ENCODE results near the gene LRP1B.

Gene LRP1B

DNA sequence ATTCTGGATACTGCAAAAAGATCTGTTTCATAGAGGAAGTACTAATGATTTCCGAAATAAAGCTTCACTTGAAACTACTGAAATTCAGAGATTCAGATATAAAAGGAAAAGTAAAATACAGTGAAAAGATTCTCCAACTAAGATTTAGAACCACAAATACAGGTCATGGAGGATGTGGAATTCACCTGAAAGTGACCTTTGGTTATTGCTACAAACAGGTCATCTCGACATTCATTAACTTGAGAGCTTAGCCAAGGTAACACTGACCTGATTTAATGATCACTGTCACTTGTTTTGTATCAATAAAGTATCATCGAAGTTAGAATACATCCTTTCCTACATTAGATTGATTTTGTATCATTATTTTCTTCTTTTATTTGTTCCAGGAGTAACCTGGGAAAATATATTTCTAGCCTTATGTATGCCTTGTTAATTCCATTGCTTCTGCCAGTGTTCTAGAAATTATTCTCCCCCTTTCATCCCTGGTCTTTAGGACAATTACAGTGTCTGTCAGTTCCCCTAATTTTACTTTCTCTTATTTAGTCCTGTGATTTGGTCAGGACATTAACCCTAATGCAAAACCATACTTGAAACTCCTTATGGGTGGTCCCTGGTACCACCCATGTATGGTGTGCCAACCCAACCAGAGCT, 420.1 kb downstream of the LRP1B start:
- H3K4me3 ChIP-seq (ENCODE audit: low read depth, low read length) = no peak overlapping the region
- no peak for DNase-seq (ENCODE audit: low read depth)
- TF ChIP-seq, protein P1, sequence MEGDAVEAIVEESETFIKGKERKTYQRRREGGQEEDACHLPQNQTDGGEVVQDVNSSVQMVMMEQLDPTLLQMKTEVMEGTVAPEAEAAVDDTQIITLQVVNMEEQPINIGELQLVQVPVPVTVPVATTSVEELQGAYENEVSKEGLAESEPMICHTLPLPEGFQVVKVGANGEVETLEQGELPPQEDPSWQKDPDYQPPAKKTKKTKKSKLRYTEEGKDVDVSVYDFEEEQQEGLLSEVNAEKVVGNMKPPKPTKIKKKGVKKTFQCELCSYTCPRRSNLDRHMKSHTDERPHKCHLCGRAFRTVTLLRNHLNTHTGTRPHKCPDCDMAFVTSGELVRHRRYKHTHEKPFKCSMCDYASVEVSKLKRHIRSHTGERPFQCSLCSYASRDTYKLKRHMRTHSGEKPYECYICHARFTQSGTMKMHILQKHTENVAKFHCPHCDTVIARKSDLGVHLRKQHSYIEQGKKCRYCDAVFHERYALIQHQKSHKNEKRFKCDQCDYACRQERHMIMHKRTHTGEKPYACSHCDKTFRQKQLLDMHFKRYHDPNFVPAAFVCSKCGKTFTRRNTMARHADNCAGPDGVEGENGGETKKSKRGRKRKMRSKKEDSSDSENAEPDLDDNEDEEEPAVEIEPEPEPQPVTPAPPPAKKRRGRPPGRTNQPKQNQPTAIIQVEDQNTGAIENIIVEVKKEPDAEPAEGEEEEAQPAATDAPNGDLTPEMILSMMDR (IDR thresholded peaks at IDR 0.05; ENCODE audit: control insufficient read depth, extremely low read depth, insufficient read depth) = no peak

DNA sequence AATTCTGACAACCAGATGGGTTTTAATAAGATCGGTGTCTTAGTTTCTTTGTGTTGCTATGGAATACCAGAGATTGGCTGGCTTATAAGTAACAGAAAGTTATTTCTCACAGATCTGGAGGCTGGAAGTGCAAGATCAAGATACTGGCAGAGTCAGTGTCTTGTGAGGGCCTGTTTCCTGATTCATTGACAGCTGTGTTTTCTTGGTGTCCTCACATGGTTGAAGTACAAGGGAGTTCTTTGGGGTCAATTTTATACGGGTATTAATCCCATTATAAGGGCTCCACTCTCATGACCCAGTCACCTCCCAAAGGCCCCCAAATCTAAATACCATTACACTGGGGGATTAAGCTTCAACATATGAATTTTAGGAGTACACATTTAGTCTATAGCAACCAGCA, 421.1 kb downstream of the LRP1B start:
- TF ChIP-seq, protein P1 (IDR thresholded peaks at IDR 0.05; ENCODE audit: control insufficient read depth, extremely low read depth, insufficient read depth) = no peak
- no peak overlapping the region for H3K4me3 ChIP-seq (ENCODE audit: low read depth, low read length)
- no peak for DNase-seq (ENCODE audit: low read depth)

DNA sequence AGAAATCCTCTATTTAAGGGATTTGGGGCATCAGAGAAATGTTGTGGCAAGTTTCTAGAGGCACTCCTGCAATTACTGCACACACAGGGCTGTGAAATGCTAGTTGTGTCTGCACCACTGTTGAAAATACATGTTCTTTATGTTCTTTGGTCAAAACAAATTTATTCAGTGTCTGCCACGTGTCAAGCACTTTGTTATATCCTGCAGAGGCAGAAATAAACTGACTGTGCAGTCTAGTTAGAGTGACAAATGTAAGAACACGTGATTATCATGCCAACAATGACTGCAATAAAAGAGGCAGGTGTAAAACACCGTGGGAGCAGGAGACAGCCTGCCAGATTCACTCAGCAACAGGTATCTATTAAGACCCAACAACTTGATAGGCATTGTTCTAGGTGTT, 423.3 kb downstream of the LRP1B start:
- DNase-seq (ENCODE audit: low read depth) = no peak
- TF ChIP-seq, protein P1 (IDR thresholded peaks at IDR 0.05; ENCODE audit: control insufficient read depth, extremely low read depth, insufficient read depth) = no peak
- no peak overlapping the region for H3K4me3 ChIP-seq (ENCODE audit: low read depth, low read length)

DNA sequence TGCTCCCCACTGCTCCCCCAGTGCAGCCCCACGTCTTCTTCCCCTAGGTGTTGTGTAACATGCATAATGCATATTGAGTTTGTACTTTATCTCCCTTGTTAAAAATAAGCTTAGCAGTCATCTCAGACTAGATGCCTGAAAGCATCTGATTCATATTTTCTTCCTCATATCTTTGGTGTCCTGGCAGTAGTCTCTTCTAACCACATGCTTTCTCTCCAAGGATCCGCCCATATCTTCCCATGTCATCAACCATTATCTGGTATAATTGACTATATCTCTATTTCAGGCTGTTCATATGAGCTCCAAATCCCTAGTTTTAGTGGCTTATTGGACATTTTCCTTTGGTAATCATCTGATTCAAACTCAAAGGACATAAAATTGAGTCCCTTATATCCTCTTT, 426.3 kb downstream of the LRP1B start:
- no peak overlapping the region for H3K4me3 ChIP-seq (ENCODE audit: low read depth, low read length)
- TF ChIP-seq, protein P1 (IDR thresholded peaks at IDR 0.05; ENCODE audit: control insufficient read depth, extremely low read depth, insufficient read depth) = no peak
- no peak for DNase-seq (ENCODE audit: low read depth)

DNA sequence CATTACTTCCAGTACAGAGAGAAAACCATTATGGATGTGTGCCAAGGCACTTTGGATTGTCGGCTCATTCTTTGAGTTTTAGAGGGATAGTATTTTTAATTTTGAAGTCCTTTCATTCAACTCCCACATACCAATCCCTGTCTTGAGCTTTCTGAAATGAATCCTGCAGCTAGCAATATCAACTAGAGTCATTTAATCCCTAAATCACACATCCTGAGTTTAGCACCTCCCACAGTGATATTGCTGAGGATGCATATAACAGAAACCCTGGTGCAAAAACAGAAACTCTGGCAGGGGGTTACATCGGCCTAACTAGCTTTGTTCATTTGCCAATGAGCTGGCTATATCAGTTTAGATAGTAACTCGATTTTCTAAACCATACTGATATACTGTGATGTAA, 427.3 kb downstream of the LRP1B start:
- H3K4me3 ChIP-seq (ENCODE audit: low read depth, low read length) = no peak overlapping the region
- DNase-seq (ENCODE audit: low read depth) = no peak
- TF ChIP-seq, protein P1 (IDR thresholded peaks at IDR 0.05; ENCODE audit: control insufficient read depth, extremely low read depth, insufficient read depth) = no peak

DNA sequence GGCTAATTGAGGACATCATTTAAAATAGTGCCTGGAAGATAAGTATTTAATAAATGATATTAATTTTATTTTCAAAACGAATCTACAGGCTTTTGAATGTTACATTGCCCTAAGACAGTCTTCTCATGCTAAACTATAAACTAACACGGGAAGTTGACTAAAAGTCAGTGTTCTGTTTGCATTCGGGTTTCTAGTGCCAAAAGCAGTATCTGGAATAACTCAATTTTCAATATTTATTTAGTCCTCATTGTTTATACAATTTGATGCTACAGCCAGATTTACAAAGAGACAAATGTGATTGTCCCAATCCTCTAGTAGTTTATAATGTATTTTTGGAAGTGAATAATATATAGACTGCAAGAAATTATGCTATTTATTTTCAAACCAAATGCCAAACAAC, 429.2 kb downstream of the LRP1B start:
- peak; percentile 59 for DNase-seq (ENCODE audit: low read depth)
- no peak overlapping the region for H3K4me3 ChIP-seq (ENCODE audit: low read depth, low read length)
- TF ChIP-seq, protein P1 (IDR thresholded peaks at IDR 0.05; ENCODE audit: control insufficient read depth, extremely low read depth, insufficient read depth) = no peak

DNA sequence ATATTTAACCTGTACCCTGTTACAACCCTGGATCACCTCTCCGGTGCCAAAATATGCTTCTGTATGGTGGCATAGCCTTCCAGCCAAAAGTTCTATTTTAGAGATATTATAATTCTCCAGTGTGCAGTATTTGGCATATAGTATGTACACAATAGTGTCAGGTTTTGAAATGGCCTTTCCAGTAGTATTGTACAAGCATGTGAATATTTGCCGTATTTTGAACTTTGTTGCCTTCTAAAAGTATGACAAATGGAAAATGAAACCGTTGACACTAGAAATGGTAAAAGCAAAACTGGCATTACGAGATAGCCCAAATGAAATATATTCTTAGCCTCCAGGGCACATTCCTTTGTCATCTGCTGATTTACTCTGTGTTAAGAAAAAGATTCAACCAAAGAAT, 431.2 kb downstream of the LRP1B start:
- H3K4me3 ChIP-seq (ENCODE audit: low read depth, low read length) = no peak overlapping the region
- TF ChIP-seq, protein P1 (IDR thresholded peaks at IDR 0.05; ENCODE audit: control insufficient read depth, extremely low read depth, insufficient read depth) = no peak
- no peak for DNase-seq (ENCODE audit: low read depth)

All from LNCaP clone FGC (cell line).